Measurements from ENCODE around the gene LRRC4C.

LRRC4C gene

GRCh38 chr11:41320238-41320637 lies 139.2 kb downstream of the LRRC4C start:
- DNase-seq: no peak

DNA sequence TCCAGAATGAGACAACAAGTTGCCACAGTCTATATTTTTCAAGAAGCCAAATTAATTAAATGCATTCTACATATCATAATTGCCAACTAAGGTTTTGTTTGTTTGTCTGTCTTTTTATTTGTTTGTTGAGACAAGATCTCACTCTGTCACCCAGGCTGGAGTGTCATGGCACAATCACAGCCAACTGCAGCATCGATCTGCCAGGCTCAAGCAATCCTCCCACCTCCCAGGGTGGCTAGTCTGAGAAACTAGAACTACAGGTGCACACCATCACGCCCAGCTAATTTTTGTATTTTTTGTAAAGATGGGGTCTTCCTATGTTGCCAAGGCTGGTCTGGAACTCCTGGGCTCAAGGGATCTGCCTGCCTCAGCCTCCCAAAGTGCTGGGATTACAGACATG lies 140.0 kb downstream of the LRRC4C start:
- DNase-seq: no peak

DNA sequence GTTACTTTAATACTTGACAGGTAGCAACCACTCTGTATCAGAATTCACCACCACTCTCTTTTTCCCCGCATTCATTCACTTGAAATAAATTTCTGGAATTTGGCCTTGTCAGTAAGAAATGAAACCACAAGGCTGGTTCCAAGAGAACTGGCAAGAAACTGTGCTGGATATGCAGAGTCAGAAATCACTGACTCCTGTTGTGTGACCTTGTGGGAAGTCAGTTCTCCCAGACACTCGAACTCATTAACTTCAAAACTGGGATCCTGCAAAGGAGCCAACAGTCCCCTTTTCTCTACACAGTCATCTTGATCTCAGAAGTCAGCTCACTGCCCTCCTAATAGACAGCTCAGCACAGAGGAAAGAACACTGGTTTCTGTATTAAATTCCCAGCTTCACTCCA lies 142.7 kb downstream of the LRRC4C start:
- no peak for DNase-seq

- no peak for DNase-seq
These were observed 146.2 kb downstream of the LRRC4C start for GRCh38 chr11:41313226-41313625.

DNA sequence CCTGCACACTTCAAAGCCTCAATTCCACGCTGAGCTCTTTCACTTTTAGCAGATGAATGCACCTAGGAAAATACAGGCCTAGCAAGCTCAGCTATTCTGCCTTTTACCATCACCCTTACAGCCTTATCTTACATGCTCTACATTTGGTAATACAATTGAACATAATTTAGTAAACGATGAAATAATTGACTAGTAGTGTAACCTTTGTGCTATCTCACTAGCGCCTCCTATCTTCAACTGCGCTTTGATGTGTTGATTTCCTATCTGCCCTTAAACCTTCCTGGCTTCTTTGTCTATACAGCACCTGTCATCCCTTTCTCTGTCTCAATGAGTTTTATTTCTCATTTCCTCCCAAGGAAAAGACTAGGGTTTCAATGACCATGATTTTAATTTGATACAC lies 149.7 kb downstream of the LRRC4C start:
- DNase-seq: no peak

- DNase-seq: no peak
These were observed 150.3 kb downstream of the LRRC4C start for GRCh38 chr11:41309111-41309522.

- no peak for DNase-seq
These were observed 151.2 kb downstream of the LRRC4C start for GRCh38 chr11:41308286-41308685.

DNA sequence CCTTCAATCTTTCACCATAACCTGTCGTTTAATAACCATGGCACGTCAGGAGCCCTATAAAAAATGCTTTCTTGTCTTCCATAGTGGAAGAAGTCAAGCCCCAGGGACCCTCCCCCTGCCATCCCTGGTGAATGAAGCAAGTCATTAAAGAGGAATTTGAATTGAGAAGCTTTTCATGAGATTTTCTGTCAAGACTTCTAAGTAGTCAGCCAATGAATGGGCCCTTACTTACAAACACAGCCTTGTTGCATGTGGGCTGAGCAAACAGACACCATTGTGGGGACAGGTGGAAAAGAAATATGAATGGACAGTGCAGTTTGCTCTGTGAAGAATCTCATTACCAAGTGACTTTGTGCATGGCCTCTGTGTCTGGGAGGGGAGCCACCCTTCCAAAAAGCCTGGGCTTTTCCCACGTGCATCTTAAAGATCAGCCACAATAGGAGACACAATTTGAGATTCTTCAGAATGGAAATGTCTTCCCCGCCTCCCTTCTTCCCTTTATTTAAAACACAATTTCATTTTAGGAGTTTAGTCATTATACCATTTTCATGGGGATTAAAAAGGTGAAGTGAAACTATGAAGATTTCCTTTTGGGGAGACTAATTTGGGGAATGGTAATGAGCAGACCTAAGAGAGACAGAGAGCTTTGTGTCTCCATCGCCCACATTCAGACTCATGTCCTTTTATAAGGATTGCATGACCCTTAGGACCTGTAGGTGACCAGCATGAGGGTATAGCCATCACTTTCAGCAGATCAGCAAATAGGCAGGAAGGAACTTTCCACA lies 152.0 kb downstream of the LRRC4C start:
- DNase-seq: no peak

GRCh38 chr11:41306431-41306830 lies 153.0 kb downstream of the LRRC4C start:
- DNase-seq: no peak

DNA sequence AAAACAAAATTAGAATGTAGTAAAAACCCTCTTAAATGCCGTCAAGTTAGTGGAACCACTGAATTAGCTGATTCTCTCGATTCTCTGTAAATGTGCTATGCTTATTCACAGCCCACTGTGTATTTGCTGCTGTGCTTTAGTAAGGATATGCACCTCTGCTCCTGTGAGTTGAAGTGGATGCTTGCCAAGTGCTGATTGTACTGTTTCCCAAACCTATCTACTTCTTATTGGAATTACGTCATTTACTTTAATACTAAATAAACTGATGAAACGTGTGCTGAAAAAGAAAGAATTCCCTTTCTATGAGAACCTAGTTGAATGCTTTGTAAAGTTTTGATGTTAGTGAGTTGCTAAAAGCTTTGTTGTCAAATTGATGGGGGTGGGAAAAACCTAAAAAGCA lies 158.4 kb downstream of the LRRC4C start:
- no peak for DNase-seq

- DNase-seq: no peak
These were observed 170.0 kb downstream of the LRRC4C start for GRCh38 chr11:41289408-41289807.

- DNase-seq: no peak
These were observed 172.7 kb downstream of the LRRC4C start for GRCh38 chr11:41286751-41287150.

GRCh38 chr11:41284354-41284753 lies 175.1 kb downstream of the LRRC4C start:
- no peak for DNase-seq

DNA sequence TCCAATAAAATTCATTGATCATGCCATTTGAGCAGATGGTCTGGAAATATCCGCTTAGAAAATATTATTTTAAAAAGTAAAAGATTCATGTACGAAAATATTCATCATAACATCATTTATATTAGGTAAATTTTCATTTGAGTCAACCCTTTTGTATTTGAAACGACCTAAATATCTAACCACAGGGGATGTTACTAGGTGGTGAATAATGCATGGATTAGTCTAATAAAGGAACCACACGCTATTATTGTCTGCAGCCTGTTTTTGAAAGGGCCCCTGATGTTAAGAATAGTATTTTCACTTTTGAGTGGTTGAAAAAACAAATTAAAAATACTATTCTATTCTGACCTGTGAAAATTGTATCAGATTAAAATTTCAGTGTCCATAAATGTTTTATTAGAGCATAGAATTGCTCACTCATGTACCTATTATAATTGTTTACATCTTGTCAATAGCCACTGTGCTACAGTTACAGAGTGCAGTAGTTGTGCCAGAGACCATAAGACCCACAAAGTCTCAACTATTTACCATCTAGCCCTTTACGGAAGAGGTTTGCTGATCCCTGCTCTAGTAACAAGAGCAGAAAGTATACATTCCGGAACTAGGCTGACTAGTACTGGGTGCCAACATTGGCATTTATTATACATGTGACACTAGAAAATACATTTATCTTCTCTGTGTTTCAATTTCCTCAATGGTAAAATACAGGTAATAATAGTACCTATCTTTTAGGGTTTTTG lies 176.1 kb downstream of the LRRC4C start:
- DNase-seq: peak in 1 of 2 experiments; percentile 20

DNA sequence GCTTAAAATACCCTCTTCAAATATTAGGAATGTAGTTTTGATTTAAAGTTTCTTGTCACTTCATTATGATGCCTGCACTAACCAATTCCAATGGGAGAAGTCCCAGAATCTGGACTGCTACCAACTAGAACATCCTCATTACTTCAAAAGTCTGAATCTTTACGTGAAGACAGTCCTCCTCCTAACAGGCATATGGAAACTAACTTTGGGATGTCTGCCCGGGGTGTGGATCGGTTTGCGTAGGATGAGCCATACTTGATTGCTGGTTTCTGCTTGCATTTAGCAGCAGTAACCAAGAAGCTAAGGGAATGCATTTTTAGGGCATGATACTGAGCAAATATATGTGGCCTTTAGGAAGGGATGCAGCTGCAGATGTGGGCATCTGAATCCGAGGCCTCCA lies 177.1 kb downstream of the LRRC4C start:
- no peak for DNase-seq

- no peak for DNase-seq
These were observed 178.2 kb downstream of the LRRC4C start for GRCh38 chr11:41281131-41281742.

- no peak for DNase-seq
These were observed 184.6 kb downstream of the LRRC4C start for GRCh38 chr11:41274831-41275230.

GRCh38 chr11:41273908-41274307 lies 185.5 kb downstream of the LRRC4C start:
- DNase-seq: no peak

DNA sequence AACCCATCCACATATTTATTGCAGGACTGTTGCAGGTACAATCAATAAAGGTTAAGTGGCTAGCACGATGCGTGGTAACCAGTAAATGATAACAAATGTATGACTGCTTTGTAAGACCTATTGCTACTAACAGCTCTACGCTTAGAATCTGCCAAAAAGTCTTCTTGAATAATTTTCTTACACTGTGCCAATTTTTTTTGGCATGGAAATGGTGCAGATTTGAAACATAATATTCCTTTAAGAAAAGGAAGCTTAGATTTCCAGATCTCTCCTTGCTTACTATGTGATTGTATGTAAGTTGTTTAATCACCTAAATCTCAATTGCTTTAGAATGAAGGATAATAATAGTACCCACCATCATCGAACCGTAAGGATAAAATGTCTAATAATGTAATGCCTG lies 192.0 kb downstream of the LRRC4C start:
- no peak for DNase-seq

GRCh38 chr11:41256041-41256440 lies 203.4 kb downstream of the LRRC4C start:
- DNase-seq: no peak

DNA sequence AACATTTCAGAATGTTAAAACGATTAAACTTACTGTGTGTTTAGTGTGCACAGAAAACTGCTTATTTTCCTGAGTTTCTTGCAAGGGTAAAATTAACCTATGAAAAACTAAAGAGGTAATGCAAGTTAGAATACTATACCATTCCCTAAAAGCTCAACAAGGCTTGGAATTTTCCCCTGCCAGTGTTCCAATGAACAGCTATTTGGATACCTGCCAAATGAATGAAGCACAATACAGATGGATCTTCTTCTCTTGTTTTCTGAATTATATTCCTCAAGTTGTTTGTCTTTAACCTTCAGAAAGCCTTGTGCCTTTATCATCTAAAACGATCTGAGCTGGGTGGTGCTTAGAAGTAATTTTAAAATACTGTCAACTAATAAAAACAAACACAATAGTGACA lies 204.5 kb downstream of the LRRC4C start:
- DNase-seq: no peak

DNA sequence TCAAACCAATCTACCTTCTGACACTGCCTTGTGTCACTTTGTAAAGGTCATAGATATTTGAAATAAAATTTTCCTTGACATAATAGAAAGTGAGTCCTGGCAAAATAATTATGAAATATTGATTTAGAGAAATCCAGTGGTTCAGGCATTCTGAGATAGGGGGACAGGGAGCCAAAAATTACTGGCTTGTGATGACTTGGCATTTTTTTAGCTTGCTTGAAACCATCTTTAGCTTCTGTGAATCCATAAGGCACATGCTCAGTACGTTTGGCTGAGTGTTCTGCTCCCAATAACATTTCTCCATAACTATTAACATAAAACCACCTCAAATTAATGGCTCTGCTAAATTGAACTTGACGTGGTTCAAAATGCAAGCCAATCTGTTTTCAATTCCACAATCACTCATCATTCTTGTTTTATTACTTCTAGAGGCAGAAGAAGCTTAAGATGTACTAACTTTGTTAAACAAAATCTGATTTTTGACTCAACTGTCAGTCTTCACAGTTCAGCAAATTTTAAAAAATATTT lies 209.0 kb downstream of the LRRC4C start:
- DNase-seq: no peak

DNA sequence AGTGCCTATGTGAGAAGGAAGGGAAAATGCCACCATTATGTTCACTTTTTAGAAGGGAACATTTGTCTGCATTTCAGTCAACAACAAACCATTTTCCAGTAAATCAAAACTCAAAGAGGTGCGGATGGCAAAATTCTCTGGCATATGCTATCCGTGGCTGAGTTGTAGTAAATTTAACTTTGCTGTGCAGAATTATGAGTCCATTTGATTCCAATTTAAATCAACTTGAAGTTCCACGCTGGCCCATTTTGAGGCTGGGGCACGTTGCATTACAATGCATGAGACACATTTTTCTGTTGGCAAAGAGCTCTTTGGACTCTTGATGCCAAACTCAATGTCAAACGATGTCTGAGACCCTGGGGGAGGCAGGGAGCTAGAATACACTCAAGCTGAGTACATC lies 211.8 kb downstream of the LRRC4C start:
- DNase-seq: no peak

DNA sequence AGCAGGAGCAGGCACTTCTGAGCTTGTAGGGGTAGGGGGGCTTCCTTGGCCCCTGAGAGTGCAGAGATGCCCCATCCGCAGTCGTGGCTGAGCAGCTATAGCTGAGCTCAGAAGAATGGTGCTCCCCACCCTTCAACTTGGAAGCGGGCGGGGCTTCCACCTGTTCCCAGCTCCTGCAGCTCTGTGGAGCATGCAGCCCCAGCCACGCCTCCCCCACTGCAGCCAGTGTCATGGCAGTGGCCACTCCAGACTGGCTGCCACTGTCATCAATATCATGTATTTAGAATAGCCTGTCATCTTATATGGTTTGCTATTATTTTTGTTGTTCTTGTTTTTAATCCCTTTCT lies 213.1 kb downstream of the LRRC4C start:
- DNase-seq: no peak

Measured in NCI-H1930 (cell line).